ENCODE measurements around the gene TMEM178B.

- TF ChIP-seq CTCF (IDR thresholded peaks at IDR 0.05) (no peak), POLR2A (IDR thresholded peaks at IDR 0.05) (no peak)
These were observed 250.0 kb downstream of the TMEM178B start for GRCh38 chr7:141323826-141324225.
